IMR-90 (cell line): ENCODE measurements around the gene LSM14A. TPM values are rescaled to one million over a fixed set of nuclear protein-coding genes. Genes with fewer than 3 reads are reported as not detected.

Experiments
- ATAC-seq: fragments of 200-7000 bp; cut with Tn5 transposase; 2 replicates; pipeline ENCODE4 v1.9.1; 2020; ENCODE audit warnings: low read depth, mild to moderate bottlenecking, moderate library complexity
- BruUV-seq: library from RNA; stranded (reverse); fragments of 400-500 nt; replicated peaks from 2 replicates; lab custom pipeline; 2021; lab: Mats Ljungman, UMichigan
- CTCF ChIA-PET: fragments of 300-600 bp; formaldehyde crosslinking; extraction: SDS; loops from one replicate; lab custom pipeline; 2021; ENCODE audit warnings: antibody characterized with exemption; lab: Yijun Ruan, JAX
- POLR2A ChIA-PET: fragments of 300-600 bp; sonication (Branson Sonifier 250); formaldehyde crosslinking; loops from one replicate; lab custom pipeline; 2022; ENCODE audit warnings: antibody characterized with exemption; ENCODE audit not compliant: unreplicated experiment; lab: Charles Lee
- DNase-seq: peaks from one replicate; pipeline ENCODE4 v3.0.0; 2013
- H2AFZ ChIP-seq: replicated peaks from 2 replicates; pipeline ENCODE3; 2013; ENCODE audit warnings: low read length, mild to moderate bottlenecking; ENCODE audit not compliant: poor library complexity
- H2AK5ac ChIP-seq: 2 replicates; pipeline ENCODE4 v1.6.1; 2013; ENCODE audit warnings: low read depth, low read length, inconsistent platforms
- H2AK9ac ChIP-seq: replicated peaks from 2 replicates; pipeline ENCODE3; 2013; ENCODE audit warnings: mild to moderate bottlenecking, low read depth, low read length, moderate library complexity; ENCODE audit not compliant: poor library complexity
- H2BK120ac ChIP-seq: 2 replicates; pipeline ENCODE4 v1.6.1; 2013; ENCODE audit warnings: low read depth, low read length, inconsistent platforms
- H2BK15ac ChIP-seq: 3 replicates; pipeline ENCODE4 v1.6.1; 2013; ENCODE audit warnings: low read depth, low read length, inconsistent platforms
- H2BK20ac ChIP-seq: 2 replicates; pipeline ENCODE4 v1.6.1; 2013; ENCODE audit warnings: low read depth, mild to moderate bottlenecking, inconsistent platforms, low read length, moderate library complexity
- H2BK5ac ChIP-seq: 2 replicates; pipeline ENCODE4 v1.6.1; 2013; ENCODE audit warnings: mild to moderate bottlenecking, low read depth, low read length, inconsistent platforms; ENCODE audit not compliant: poor library complexity, severe bottlenecking
- H3K14ac ChIP-seq: replicated peaks from 2 replicates; pipeline ENCODE4 v1.6.1; 2013; ENCODE audit warnings: low read depth, low read length, inconsistent platforms
- H3K18ac ChIP-seq: 2 replicates; pipeline ENCODE4 v1.6.1; 2013; ENCODE audit warnings: low read depth, low read length, control low read depth
- H3K23ac ChIP-seq: 2 replicates; pipeline ENCODE4 v1.6.1; 2013; ENCODE audit warnings: low read depth, low read length, inconsistent platforms
- H3K27ac ChIP-seq: 2 replicates; pipeline ENCODE4 v1.5.1; 2013; ENCODE audit warnings: mild to moderate bottlenecking, control low read depth, low read length; ENCODE audit not compliant: insufficient read depth
- H3K27me3 ChIP-seq: 2 replicates; pipeline ENCODE4 v1.6.1; 2013; ENCODE audit warnings: low read length; ENCODE audit not compliant: control insufficient read depth, insufficient read depth
- H3K36me3 ChIP-seq: 2 replicates; pipeline ENCODE4 v1.6.1; 2013; ENCODE audit warnings: low read length, mixed read lengths; ENCODE audit not compliant: control insufficient read depth, insufficient read depth
- H3K4ac ChIP-seq: 2 replicates; pipeline ENCODE4 v1.6.1; 2013; ENCODE audit warnings: low read depth, low read length, inconsistent platforms
- H3K4me1 ChIP-seq: 2 replicates; pipeline ENCODE4 v1.6.1; 2013; ENCODE audit warnings: low read length, mixed read lengths; ENCODE audit not compliant: control insufficient read depth, insufficient read depth
- H3K4me2 ChIP-seq: 2 replicates; pipeline ENCODE4 v1.6.1; 2013; ENCODE audit warnings: low read depth, mild to moderate bottlenecking, control low read depth, low read length, moderate library complexity
- H3K4me3 ChIP-seq: 2 replicates; pipeline ENCODE4 v1.5.1; 2013; ENCODE audit warnings: low read depth, mild to moderate bottlenecking, control low read depth, low read length, moderate library complexity; ENCODE audit not compliant: insufficient read depth
- H3K56ac ChIP-seq: 2 replicates; pipeline ENCODE4 v1.6.1; 2013; ENCODE audit warnings: low read length, inconsistent platforms; ENCODE audit not compliant: insufficient read depth; ENCODE audit errors: extremely low read depth
- H3K79me1 ChIP-seq, 2 experiments: 2 replicates each; pipeline ENCODE4 v1.6.1; 2013; ENCODE audit warnings: low read length in 2 of 2, inconsistent platforms in 1 of 2, low read depth in 1 of 2
- H3K9ac ChIP-seq: 2 replicates; pipeline ENCODE4 v1.6.1; 2013; ENCODE audit warnings: low read depth, low read length, control low read depth
- H3K9me1 ChIP-seq: 2 replicates; pipeline ENCODE4 v1.6.1; 2013; ENCODE audit warnings: low read length, inconsistent platforms; ENCODE audit not compliant: insufficient read depth
- H3K9me3 ChIP-seq: 2 replicates; pipeline ENCODE4 v1.6.1; 2013; ENCODE audit warnings: low read length; ENCODE audit not compliant: control insufficient read depth, insufficient read depth
- H4K20me1 ChIP-seq: 2 replicates; pipeline ENCODE4 v1.6.1; 2013; ENCODE audit warnings: low read length, inconsistent platforms; ENCODE audit not compliant: insufficient read depth
- H4K5ac ChIP-seq: 2 replicates; pipeline ENCODE4 v1.6.1; 2013; ENCODE audit warnings: mild to moderate bottlenecking, low read depth, low read length, control low read depth
- H4K8ac ChIP-seq, 2 experiments: 2 replicates each; pipeline ENCODE4 v1.6.1; 2013; ENCODE audit warnings: low read depth in 2 of 2, low read length in 2 of 2, control low read depth in 1 of 2, inconsistent platforms in 1 of 2
- H4K91ac ChIP-seq: 2 replicates; pipeline ENCODE4 v1.6.1; 2013; ENCODE audit warnings: low read depth, low read length, inconsistent platforms; ENCODE audit not compliant: insufficient read depth
- BHLHE40 ChIP-seq: fragments of 150-350 bp; IDR thresholded peaks from 2 replicates; pipeline ENCODE4 v1.6.1; 2016; ENCODE audit warnings: mild to moderate bottlenecking, low read depth, low read length
- CEBPB ChIP-seq: IDR thresholded peaks from 2 replicates; pipeline ENCODE4 v1.6.1; 2012; ENCODE audit warnings: low read depth, low read length, improper control_type of control experiment
- CHD1 ChIP-seq: IDR thresholded peaks from 2 replicates; pipeline ENCODE4 v1.6.1; 2012; ENCODE audit warnings: low read depth, low read length, improper control_type of control experiment
- FOS ChIP-seq: fragments of 150-350 bp; IDR thresholded peaks from 2 replicates; pipeline ENCODE4 v1.6.1; 2016; ENCODE audit warnings: low read depth, low read length
- MAFK ChIP-seq: IDR thresholded peaks from 2 replicates; pipeline ENCODE4 v1.6.1; 2012; ENCODE audit warnings: low read depth, low read length, improper control_type of control experiment
- MAZ ChIP-seq: IDR thresholded peaks from 2 replicates; pipeline ENCODE4 v1.6.1; 2012; ENCODE audit warnings: low read depth, mild to moderate bottlenecking, low read length, improper control_type of control experiment, moderate library complexity, borderline replicate concordance
- MXI1 ChIP-seq: IDR thresholded peaks from 2 replicates; pipeline ENCODE4 v1.6.1; 2012; ENCODE audit warnings: low read depth, mild to moderate bottlenecking, low read length, moderate library complexity, borderline replicate concordance
- NFE2L2 ChIP-seq: fragments of 150-350 bp; IDR thresholded peaks from 2 replicates; pipeline ENCODE4 v1.6.1; 2016; ENCODE audit warnings: low read depth, mild to moderate bottlenecking, low read length
- POLR2A ChIP-seq: IDR thresholded peaks from 2 replicates; pipeline ENCODE4 v1.6.1; 2012; ENCODE audit warnings: mild to moderate bottlenecking, low read depth, low read length
- RAD21 ChIP-seq: IDR thresholded peaks from 2 replicates; pipeline ENCODE4 v1.6.1; 2012; ENCODE audit warnings: low read length, improper control_type of control experiment
- RCOR1 ChIP-seq: IDR thresholded peaks from 2 replicates; pipeline ENCODE4 v1.6.1; 2012; ENCODE audit warnings: mild to moderate bottlenecking, low read length, improper control_type of control experiment; ENCODE audit not compliant: insufficient replicate concordance
- RFX5 ChIP-seq: IDR thresholded peaks from 2 replicates; pipeline ENCODE4 v1.8.0; 2012; ENCODE audit warnings: low read depth, mild to moderate bottlenecking, low read length, moderate library complexity
- SMC3 ChIP-seq: fragments of 150-350 bp; IDR thresholded peaks from 2 replicates; pipeline ENCODE4 v1.6.1; 2016; ENCODE audit warnings: low read depth, mild to moderate bottlenecking, antibody characterized with exemption, low read length, moderate library complexity
- USF2 ChIP-seq: fragments of 150-350 bp; IDR thresholded peaks from 2 replicates; pipeline ENCODE4 v1.6.1; 2017; ENCODE audit warnings: mild to moderate bottlenecking, antibody characterized with exemption, low read length, low read depth
- WGBS, 2 experiments: methylation state at CpG; one replicate each; pipeline versions ENCODE4 v1.1.5 to v1.1.7; 2013; ENCODE audit warnings: missing lambda C conversion rate in 2 of 2; ENCODE audit not compliant: insufficient read length in 1 of 2; ENCODE audit errors: extremely low coverage in 2 of 2; 5-methylcytosine and 5-hydroxymethylcytosine counted together
- dilution Hi-C: fragments of 300-500 bp; cut with HindIII; formaldehyde crosslinking; loops from one replicate; pipeline ENCODE4 v1.14.3; 2018; ENCODE audit warnings: low sequenced_read_pairs; ENCODE audit not compliant: unreplicated experiment
- in situ Hi-C: fragments of 300-500 bp; cut with MboI; formaldehyde crosslinking; loops from 3 replicates; pipeline ENCODE4 v1.14.3; 2019; ENCODE audit warnings: low sequenced_read_pairs, inconsistent platforms, mixed read lengths
- intact Hi-C: fragments of 100-400 bp; cut with micrococcal nuclease; formaldehyde crosslinking; loops from 2 replicates; pipeline ENCODE4 v1.10.0; 2022
- polyA plus RNA-seq, 3 experiments: library from polyadenylated mRNA; depleted of rRNA; stranded (reverse); fragments of >200 nt; gene quantifications; 2 replicates each; pipeline ENCODE4 v1.2.3, GENCODE V29; 2012; ENCODE audit warnings: low replicate concordance in 1 of 3
- total RNA-seq: library from RNA; depleted of rRNA; stranded (reverse); fragments of >200 nt; gene quantifications from 2 replicates; pipeline ENCODE4 v1.2.3, GENCODE V29; 2012
- TF ChIP-seq, protein P1 (sequence below): fragments of 150-350 bp; IDR thresholded peaks from 2 replicates; pipeline ENCODE4 v1.6.1; 2016; ENCODE audit warnings: low read depth, mild to moderate bottlenecking, low read length, moderate library complexity, borderline replicate concordance
- TF ChIP-seq, protein P2 (sequence below): conservative IDR thresholded peaks from 2 replicates; pipeline ENCODE4 v1.5.1; 2012; ENCODE audit warnings: mild to moderate bottlenecking, low read depth, low read length, improper control_type of control experiment

The LSM14A gene
- total and polyA plus RNA-seq, 2 of the 4 experiments (the other 2 are of a cell fraction) = 44.3 to 54.8 TPM

DNA sequence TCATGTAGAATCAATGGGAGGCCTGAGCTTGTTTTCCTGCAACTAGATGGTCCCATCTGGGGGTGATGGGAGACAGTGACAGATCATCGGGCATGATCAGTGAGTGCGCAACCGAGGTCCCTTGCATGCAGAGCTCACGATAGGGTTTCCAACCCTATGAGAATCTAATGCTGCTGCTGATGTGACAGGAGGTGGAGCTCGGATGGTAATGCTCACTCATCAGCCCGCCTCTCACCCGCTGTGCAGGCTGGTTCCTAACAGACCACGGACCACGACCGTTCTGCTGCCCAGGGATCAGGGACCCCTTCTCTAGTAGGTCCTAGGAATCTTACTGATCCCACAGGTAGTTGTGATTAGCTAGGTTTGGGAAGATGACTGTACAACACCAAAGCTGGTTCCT lies 58.5 kb downstream of the LSM14A start:
- no peak overlapping the region for H3K4me2 ChIP-seq
- H2AK9ac ChIP-seq = no peak overlapping the region
- peaks cover 11% of the 10 kb centered on the region for H3K4me1 ChIP-seq
- no peak for DNase-seq
- H2BK5ac ChIP-seq = no peak overlapping the region
- in situ Hi-C loops = loop anchor here (10.0 kb wide), 1 partner anchor 104 kb away; no protein-coding TSS in a partner anchor
- no peak overlapping the region for H2BK15ac ChIP-seq
- H3K4me3 ChIP-seq = no peak overlapping the region
- peak overlapping the region; percentile 10; the same call in 1 of the 2 replicates for H2BK120ac ChIP-seq
- no peak overlapping the region for H2BK20ac ChIP-seq
- H4K8ac ChIP-seq = 0 out of 4 replicates have a peak overlapping the region, but pooled peaks of 1 of the 2 experiments have one; percentile 52
- H3K9me3 ChIP-seq = no peaks in the 10 kb centered on the region
- H2AFZ ChIP-seq = no peak overlapping the region
- dilution Hi-C loops = no loop called here
- H3K14ac ChIP-seq = 0 out of 2 replicates have a peak overlapping the region, but pooled peaks have one; percentile 24
- ChIA-PET POLR2A (interaction anchor here (0.6 kb wide), 1 partner anchor 12 kb away, joined by 8 read pairs; no protein-coding TSS in a partner anchor), CTCF (interaction anchor here (0.5 kb wide), 1 partner anchor 120 kb away, joined by 4 read pairs; no protein-coding TSS in a partner anchor)
- no peak overlapping the region for H3K27ac ChIP-seq
- TF ChIP-seq RFX5 = no peak
- no peak for TF ChIP-seq NFE2L2
- TF ChIP-seq, protein P1, sequence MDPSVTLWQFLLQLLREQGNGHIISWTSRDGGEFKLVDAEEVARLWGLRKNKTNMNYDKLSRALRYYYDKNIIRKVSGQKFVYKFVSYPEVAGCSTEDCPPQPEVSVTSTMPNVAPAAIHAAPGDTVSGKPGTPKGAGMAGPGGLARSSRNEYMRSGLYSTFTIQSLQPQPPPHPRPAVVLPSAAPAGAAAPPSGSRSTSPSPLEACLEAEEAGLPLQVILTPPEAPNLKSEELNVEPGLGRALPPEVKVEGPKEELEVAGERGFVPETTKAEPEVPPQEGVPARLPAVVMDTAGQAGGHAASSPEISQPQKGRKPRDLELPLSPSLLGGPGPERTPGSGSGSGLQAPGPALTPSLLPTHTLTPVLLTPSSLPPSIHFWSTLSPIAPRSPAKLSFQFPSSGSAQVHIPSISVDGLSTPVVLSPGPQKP = no peak
- no peak for TF ChIP-seq MXI1
- no peak for TF ChIP-seq BHLHE40
- no peak for TF ChIP-seq CEBPB
- TF ChIP-seq FOS = no peak
- TF ChIP-seq CHD1 = no peak
- TF ChIP-seq RAD21 = no peak
- no peak for TF ChIP-seq MAZ
- TF ChIP-seq USF2 = no peak
- TF ChIP-seq POLR2A = no peak
- no peak for TF ChIP-seq RCOR1
- TF ChIP-seq, protein P2, sequence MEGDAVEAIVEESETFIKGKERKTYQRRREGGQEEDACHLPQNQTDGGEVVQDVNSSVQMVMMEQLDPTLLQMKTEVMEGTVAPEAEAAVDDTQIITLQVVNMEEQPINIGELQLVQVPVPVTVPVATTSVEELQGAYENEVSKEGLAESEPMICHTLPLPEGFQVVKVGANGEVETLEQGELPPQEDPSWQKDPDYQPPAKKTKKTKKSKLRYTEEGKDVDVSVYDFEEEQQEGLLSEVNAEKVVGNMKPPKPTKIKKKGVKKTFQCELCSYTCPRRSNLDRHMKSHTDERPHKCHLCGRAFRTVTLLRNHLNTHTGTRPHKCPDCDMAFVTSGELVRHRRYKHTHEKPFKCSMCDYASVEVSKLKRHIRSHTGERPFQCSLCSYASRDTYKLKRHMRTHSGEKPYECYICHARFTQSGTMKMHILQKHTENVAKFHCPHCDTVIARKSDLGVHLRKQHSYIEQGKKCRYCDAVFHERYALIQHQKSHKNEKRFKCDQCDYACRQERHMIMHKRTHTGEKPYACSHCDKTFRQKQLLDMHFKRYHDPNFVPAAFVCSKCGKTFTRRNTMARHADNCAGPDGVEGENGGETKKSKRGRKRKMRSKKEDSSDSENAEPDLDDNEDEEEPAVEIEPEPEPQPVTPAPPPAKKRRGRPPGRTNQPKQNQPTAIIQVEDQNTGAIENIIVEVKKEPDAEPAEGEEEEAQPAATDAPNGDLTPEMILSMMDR = no peak
- no peak for TF ChIP-seq SMC3
- no peak for TF ChIP-seq MAFK
- no peak overlapping the region for H3K23ac ChIP-seq
- no peak overlapping the region for H3K9ac ChIP-seq
- no peak overlapping the region; the same call in 1 of the 2 replicates for H4K91ac ChIP-seq
- H3K4ac ChIP-seq = 0 out of 2 replicates have a peak overlapping the region, but pooled peaks have one; percentile 19
- no peak overlapping the region for H4K5ac ChIP-seq
- no CpG with 5 or more reads among the region's 10 CpGs for WGBS, 2 experiments
- BruUV-seq = no TSS peak
- no peak for ATAC-seq
- H2AK5ac ChIP-seq = 0 out of 2 replicates have a peak overlapping the region, but pooled peaks have one; percentile 38
- H3K79me1 ChIP-seq = peaks cover 30 to 61% of the 10 kb centered on the region in 2 experiments
- H3K56ac ChIP-seq = no peak overlapping the region
- peaks cover 25% of the 10 kb centered on the region for H3K36me3 ChIP-seq
- intact Hi-C loops = no loop called here
- H3K27me3 ChIP-seq = no peaks in the 10 kb centered on the region
- H3K18ac ChIP-seq = no peak overlapping the region
- H4K20me1 ChIP-seq = peaks cover 19% of the 10 kb centered on the region
- H3K9me1 ChIP-seq = peaks cover 19% of the 10 kb centered on the region
